ENCODE data around the gene LRP2.

The LRP2 gene

GRCh38 chr2:169091256-169091655 is 271.1 kb downstream of the LRP2 start:
- DNase-seq (ENCODE audit: low spot score), result no peak

DNA sequence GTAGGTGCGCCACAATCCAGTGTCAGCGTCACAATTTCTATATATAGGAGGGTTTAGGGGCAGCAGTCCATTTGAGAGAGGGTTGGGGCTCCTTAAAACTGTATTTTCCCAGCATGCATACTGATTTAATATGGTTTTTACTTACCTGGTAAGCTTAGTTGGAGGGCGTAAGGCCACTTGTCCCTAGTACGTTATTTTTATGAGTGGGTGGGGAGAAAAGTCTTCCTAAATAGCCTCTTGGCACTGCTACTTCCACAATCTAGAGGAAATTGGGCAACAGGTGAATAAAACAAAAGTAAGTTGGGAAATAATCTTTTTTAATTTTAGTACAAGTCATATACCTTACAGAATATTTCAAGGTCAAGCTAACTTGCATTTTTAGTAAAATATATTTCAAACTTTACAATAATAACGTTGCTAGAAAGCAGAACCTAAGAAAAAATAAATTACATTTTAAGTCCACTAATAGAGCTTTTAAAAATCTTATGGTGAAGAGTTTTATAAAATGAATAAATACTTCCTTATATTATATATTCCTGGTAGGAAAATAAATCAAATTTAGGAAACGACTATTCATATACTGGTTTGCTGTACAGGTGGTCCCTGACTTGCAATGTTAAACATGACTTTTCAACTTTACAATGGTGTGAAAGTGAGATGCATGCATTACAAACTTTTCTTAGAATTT is 272.1 kb downstream of the LRP2 start:
- no peak for DNase-seq (ENCODE audit: low spot score)

- no peak for DNase-seq (ENCODE audit: low spot score)
Measured at GRCh38 chr2:169089182-169089581, 273.2 kb downstream of the LRP2 start.

- no peak for DNase-seq (ENCODE audit: low spot score)
Measured at GRCh38 chr2:169087757-169088379, 274.5 kb downstream of the LRP2 start.

DNA sequence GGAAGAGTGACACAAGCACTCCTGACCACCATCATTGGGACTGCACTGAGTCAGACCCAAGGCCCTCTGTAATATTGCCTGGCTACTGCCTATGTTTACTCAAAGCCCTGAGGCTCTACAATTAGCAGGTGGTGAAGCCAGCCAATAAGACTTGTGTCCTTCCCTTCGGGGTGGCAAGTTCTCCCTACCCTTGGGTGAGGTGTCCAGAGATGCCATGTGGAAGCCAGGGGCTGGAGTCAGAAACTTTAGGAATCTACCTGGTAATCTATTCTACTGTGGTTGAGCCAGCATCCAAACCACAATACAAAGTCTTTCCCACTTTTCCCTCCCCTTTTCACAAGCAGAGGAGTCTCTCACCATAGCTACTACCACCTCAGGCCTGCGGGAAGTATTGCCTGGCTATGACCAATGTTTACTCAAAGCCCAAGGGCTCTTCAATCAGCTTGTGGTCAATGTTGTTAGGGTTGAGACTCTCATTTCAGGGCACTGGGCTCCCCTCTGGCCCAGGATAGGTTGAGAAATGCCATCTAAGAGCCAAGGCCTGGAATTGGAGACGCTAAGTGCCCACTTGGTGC is 275.4 kb downstream of the LRP2 start:
- DNase-seq (ENCODE audit: low spot score), result no peak

DNA sequence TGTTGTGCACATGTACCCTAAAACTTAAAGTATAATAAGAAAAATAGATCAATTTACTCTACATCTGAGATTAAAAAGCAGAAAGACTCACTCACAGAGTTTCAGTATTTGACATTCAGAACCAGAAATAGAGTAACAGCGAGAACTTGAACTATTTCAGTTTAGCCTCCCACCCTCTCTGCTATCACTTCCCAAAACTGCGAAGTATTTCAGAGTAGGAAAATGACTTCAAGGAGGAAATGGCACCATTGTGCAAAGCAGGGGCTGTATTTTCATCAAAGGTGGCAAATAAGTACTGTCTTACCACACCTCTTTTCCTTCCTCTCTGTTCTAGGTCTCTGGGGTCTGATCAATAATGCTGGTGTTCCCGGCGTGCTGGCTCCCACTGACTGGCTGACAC is 279.3 kb downstream of the LRP2 start:
- DNase-seq (ENCODE audit: low spot score), result no peak

GRCh38 chr2:169081551-169081950 is 280.8 kb downstream of the LRP2 start:
- no peak for DNase-seq (ENCODE audit: low spot score)

GRCh38 chr2:169080250-169081069 is 281.9 kb downstream of the LRP2 start:
- DNase-seq (ENCODE audit: low spot score), result no peak

DNA sequence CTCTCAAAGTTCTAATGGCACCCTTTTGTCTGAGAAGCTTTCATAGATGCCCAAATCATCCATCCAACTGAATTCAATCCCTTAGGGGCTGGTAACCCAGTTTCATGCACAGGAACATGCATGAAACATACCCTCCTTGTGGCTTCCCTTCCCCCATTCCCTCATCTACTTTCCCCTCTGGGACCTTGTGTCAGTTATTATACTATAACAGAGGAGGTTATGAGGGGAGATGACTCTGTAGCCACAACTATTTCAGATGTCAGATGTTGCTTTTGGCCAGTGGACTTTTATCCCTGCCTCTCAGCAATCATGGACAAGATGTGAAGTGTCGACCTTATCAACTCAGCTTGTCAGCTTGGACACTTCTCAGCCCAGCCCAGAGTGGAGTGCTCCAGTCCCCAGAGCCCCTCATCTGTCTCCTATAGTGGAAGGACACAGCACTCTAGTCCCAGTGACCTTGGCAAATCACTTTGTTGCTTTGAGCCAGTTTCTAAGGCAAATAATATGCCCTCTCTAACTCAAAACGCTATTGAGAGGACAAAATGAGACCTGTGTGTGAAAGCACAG is 284.6 kb downstream of the LRP2 start:
- no peak for DNase-seq (ENCODE audit: low spot score)
